Endodermal cell (in vitro differentiated cells): Measurements from ENCODE around the gene IQCB1. TPM values are rescaled to one million over a fixed set of nuclear protein-coding genes. Genes with fewer than 3 reads are reported as not detected.
A peak's percentile ranks its signal among the peaks of the same experiment; 100 is the strongest.

Source experiments
- DNase-seq: peaks from one replicate; pipeline ENCODE4 v3.0.0-alpha.2; 2017
- H3K27ac ChIP-seq: 2 replicates; pipeline ENCODE4 v1.5.1; 2013; ENCODE audit warnings: mild to moderate bottlenecking, low read depth, low read length, moderate library complexity
- H3K27me3 ChIP-seq: 2 replicates; pipeline ENCODE4 v1.6.1; 2013; ENCODE audit warnings: mild to moderate bottlenecking, low read length, moderate library complexity; ENCODE audit not compliant: insufficient read depth, control insufficient read depth, poor library complexity, severe bottlenecking
- H3K36me3 ChIP-seq: 2 replicates; pipeline ENCODE4 v1.7.0; 2013; ENCODE audit warnings: mild to moderate bottlenecking, low read length, moderate library complexity; ENCODE audit not compliant: control insufficient read depth, insufficient read depth
- H3K4me1 ChIP-seq: one replicate; pipeline ENCODE4 v1.7.0; 2013; ENCODE audit warnings: low read length; ENCODE audit not compliant: control insufficient read depth, insufficient read depth
- H3K4me3 ChIP-seq: 2 replicates; pipeline ENCODE4 v1.5.1; 2013; ENCODE audit warnings: mild to moderate bottlenecking, low read length, moderate library complexity
- H3K9ac ChIP-seq: 2 replicates; pipeline ENCODE4 v1.6.1; 2013; ENCODE audit warnings: mild to moderate bottlenecking, low read length, moderate library complexity; ENCODE audit not compliant: poor library complexity, severe bottlenecking; ENCODE audit errors: extremely low read depth
- H3K9me3 ChIP-seq: 2 replicates; pipeline ENCODE4 v1.6.1; 2013; ENCODE audit warnings: mild to moderate bottlenecking, low read length, moderate library complexity; ENCODE audit not compliant: control insufficient read depth
- H3K27ac Mint-ChIP-seq: 2 replicates; pipeline ENCODE4 v1.8.0; 2020; ENCODE audit warnings: mixed read lengths
- H3K27me3 Mint-ChIP-seq: 2 replicates; pipeline ENCODE4 v1.8.0; 2021; ENCODE audit warnings: mild to moderate bottlenecking, mixed read lengths; ENCODE audit not compliant: insufficient read depth
- H3K36me3 Mint-ChIP-seq: 2 replicates; pipeline ENCODE4 v1.8.0; 2020; ENCODE audit warnings: low read depth, mixed read lengths
- H3K4me1 Mint-ChIP-seq: 2 replicates; pipeline ENCODE4 v1.8.0; 2020; ENCODE audit warnings: mixed read lengths
- H3K4me3 Mint-ChIP-seq: 2 replicates; pipeline ENCODE4 v1.8.0; 2020; ENCODE audit warnings: mild to moderate bottlenecking, moderate library complexity, mixed read lengths
- H3K9me3 Mint-ChIP-seq: 2 replicates; pipeline ENCODE4 v1.8.0; 2020; ENCODE audit warnings: mild to moderate bottlenecking, mixed read lengths
- WGBS, 2 experiments: methylation state at CpG; one replicate each; pipeline versions ENCODE4 v1.1.5 to v1.1.7; 2013; ENCODE audit warnings: missing lambda C conversion rate in 2 of 2, mixed read lengths in 1 of 2; ENCODE audit not compliant: insufficient coverage in 1 of 2, insufficient read length in 1 of 2; 5-methylcytosine and 5-hydroxymethylcytosine counted together
- total RNA-seq, 2 donors: library from RNA; stranded (reverse); fragmentation: NEBNext Ultra II Directional in 1 of 2; extraction: Animal tissue kit (Norgen Biotek cat#: 25700) in 1 of 2; gene quantifications; 2 replicates in 1 of 2; 3 replicates in 1 of 2; pipeline ENCODE4 v1.2.1, GENCODE V29; 2021
- TF ChIP-seq, protein P1 (sequence below): fragments of 200-600 bp; sonication (generic); conservative IDR thresholded peaks from 2 replicates; pipeline ENCODE4 v1.5.0; 2021; ENCODE audit warnings: antibody characterized with exemption, mild to moderate bottlenecking

Gene IQCB1
- total RNA-seq, 2 donors from 2014 or later = 35.2 to 44.5 TPM

DNA sequence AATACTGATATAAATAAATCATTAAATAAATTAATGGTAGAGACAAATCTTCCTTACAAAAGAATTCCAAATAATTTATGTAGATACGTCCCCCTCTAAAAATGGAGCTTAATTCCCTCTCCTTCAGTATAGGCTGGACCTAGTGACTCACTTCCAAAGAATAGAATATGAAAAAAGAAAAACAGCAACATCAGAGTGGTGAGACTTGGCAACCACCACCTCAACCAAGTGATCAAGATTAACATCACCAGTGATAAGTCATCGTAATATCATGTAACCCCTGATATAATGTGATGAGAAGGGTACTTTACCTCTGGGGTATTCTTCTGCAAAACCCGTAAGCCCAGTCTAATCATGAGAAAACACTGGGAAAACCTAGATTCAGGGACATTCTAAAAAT lies 98.7 kb downstream of the IQCB1 start:
- Histone ChIP-seq H3K9me3 (no peaks in the 10 kb centered on the region), H3K9ac (no peak overlapping the region), H3K4me3 (no peak overlapping the region), H3K4me1 (no peaks in the 10 kb centered on the region), H3K27ac (no peak overlapping the region), H3K36me3 (peaks cover 13% of the 10 kb centered on the region), H3K27me3 (no peaks in the 10 kb centered on the region)
- Mint-ChIP-seq H3K9me3 (no peaks in the 10 kb centered on the region), H3K4me3 (no peak overlapping the region), H3K27me3 (no peaks in the 10 kb centered on the region), H3K4me1 (no peaks in the 10 kb centered on the region), H3K27ac (no peak overlapping the region), H3K36me3 (peaks cover 9% of the 10 kb centered on the region)
- no peak for DNase-seq
- WGBS, 2 experiments = 95% methylated on average over 3 of the region's 3 CpGs; no CpG with 5 or more reads in 1 of the 2 experiments
- TF ChIP-seq, protein P1, sequence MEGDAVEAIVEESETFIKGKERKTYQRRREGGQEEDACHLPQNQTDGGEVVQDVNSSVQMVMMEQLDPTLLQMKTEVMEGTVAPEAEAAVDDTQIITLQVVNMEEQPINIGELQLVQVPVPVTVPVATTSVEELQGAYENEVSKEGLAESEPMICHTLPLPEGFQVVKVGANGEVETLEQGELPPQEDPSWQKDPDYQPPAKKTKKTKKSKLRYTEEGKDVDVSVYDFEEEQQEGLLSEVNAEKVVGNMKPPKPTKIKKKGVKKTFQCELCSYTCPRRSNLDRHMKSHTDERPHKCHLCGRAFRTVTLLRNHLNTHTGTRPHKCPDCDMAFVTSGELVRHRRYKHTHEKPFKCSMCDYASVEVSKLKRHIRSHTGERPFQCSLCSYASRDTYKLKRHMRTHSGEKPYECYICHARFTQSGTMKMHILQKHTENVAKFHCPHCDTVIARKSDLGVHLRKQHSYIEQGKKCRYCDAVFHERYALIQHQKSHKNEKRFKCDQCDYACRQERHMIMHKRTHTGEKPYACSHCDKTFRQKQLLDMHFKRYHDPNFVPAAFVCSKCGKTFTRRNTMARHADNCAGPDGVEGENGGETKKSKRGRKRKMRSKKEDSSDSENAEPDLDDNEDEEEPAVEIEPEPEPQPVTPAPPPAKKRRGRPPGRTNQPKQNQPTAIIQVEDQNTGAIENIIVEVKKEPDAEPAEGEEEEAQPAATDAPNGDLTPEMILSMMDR = no peak

DNA sequence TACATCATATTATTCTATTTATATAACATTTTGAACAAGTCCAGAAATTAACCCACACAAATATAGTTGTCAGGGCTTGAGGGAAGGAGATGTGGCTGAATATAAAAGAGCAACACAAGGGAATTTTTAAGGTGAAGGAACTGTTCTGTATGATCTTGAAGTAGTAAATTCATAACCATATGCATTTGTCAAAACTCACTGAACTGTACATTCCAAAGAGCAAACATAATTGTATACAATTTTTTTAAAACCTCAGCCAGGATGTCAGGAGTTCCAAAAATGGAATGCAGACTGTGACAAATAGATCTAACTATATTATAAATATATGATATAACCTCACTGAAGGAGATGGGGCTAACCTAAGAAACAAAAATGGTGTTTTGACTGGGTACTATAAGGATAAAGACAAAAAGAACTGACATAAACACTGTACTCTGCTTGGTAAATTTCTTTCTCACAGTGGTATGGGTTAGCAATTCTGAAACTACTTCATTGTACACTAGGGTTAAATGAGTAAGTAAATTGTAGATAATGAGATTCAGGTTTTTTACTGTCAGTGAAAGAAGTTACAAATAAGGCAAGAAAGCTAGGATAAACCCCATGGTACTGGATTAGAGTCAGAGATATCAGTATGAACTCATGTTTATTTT lies 99.7 kb downstream of the IQCB1 start:
- H3K27ac Mint-ChIP-seq = no peak overlapping the region
- TF ChIP-seq, protein P1 = no peak
- H3K36me3 ChIP-seq = peaks cover 13% of the 10 kb centered on the region
- no peak overlapping the region for H3K4me3 ChIP-seq
- H3K9ac ChIP-seq = no peak overlapping the region
- no peaks in the 10 kb centered on the region for H3K27me3 ChIP-seq
- H3K27ac ChIP-seq = no peak overlapping the region
- H3K4me1 Mint-ChIP-seq = no peaks in the 10 kb centered on the region
- peaks cover 9% of the 10 kb centered on the region for H3K36me3 Mint-ChIP-seq
- no peaks in the 10 kb centered on the region for H3K9me3 Mint-ChIP-seq
- H3K4me1 ChIP-seq = no peaks in the 10 kb centered on the region
- H3K9me3 ChIP-seq = no peaks in the 10 kb centered on the region
- no peaks in the 10 kb centered on the region for H3K27me3 Mint-ChIP-seq
- no peak for DNase-seq
- H3K4me3 Mint-ChIP-seq = no peak overlapping the region

DNA sequence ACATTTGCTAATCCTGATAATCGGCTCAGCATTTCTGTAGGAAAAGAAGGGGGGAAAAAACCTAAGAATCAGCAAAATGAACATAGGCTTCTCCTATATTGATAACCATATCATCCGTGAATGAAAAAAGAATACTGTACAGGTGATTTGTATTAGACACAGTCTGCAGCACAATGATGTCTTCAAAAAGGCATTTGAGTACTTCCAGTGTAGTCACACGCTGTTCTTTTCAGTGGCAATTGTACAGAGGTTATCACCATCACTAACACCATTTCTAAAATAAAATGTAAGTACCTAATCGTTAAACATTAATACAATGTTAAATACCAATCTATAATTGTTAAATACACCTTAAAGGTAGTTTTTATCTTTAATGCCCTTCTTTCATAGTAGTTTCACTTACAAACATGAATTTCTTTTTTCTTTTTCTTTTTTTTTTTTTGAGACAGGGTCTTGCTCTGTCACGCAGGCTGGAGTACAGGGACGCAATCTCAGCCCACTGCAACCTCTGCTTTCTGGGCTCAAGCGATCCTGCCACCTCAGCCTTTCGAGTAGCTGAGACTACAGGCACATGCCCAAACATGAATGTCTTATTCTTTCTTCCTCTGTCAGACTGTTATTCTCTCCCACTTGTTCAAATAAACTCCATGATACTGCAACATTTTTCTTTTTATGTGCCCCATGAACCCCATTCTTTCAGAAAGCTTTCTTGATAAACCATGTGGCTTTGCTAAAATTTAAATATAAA lies 103.7 kb downstream of the IQCB1 start:
- no peaks in the 10 kb centered on the region for H3K4me1 Mint-ChIP-seq

More for the DNA sequence above, 103.7 kb downstream of the IQCB1 start:
- Mint-ChIP-seq H3K27ac (peak overlapping the region; percentile 26), H3K9me3 (no peaks in the 10 kb centered on the region), H3K27me3 (no peaks in the 10 kb centered on the region), H3K36me3 (peaks cover 15% of the 10 kb centered on the region), H3K4me3 (no peak overlapping the region)
- H3K9ac ChIP-seq = no peak overlapping the region
- no peaks in the 10 kb centered on the region for H3K4me1 ChIP-seq
- TF ChIP-seq, protein P1 = no peak
- DNase-seq = no peak
- no peaks in the 10 kb centered on the region for H3K27me3 ChIP-seq
- no peak overlapping the region for H3K4me3 ChIP-seq
- no peaks in the 10 kb centered on the region for H3K9me3 ChIP-seq
- peaks cover 34% of the 10 kb centered on the region for H3K36me3 ChIP-seq
- H3K27ac ChIP-seq = no peak overlapping the region
- WGBS, 2 experiments = 88 to 96% methylated on average over 6 to 8 of the region's 8 CpGs
